HCT116 (cell line): ENCODE measurements around the gene LMBR1. TPM values are rescaled to one million over a fixed set of nuclear protein-coding genes. Genes with fewer than 3 reads are reported as not detected.

Experiments
- ATAC-seq: fragments of 200-7000 bp; cut with Tn5 transposase; 2 replicates; pipeline ENCODE4 v1.9.1; 2020; ENCODE audit warnings: mild to moderate bottlenecking, moderate library complexity
- Bru-seq: library from RNA; stranded (reverse); fragments of 400-500 nt; gene quantifications from one replicate; lab custom pipeline; 2021; lab: Mats Ljungman, UMichigan
- BruChase-seq, 2 experiments: library from RNA; stranded (reverse); fragments of 400-500 nt; gene quantifications; one replicate each; lab custom pipeline; 2021; lab: Mats Ljungman, UMichigan
- BruUV-seq: library from RNA; stranded (reverse); fragments of 400-500 nt; replicated peaks from 2 replicates; lab custom pipeline; 2021; lab: Mats Ljungman, UMichigan
- CTCF ChIA-PET: fragments of 300-600 bp; sonication (Branson Sonifier 250); formaldehyde crosslinking; loops from one replicate; lab custom pipeline; 2021; ENCODE audit warnings: antibody characterized with exemption; lab: Charles Lee
- POLR2A ChIA-PET: fragments of 300-600, 350-600 bp; sonication (Branson Sonifier 250); formaldehyde crosslinking; loops from one replicate; lab custom pipeline; 2021; ENCODE audit warnings: antibody characterized with exemption; lab: Charles Lee
- RAD21 ChIA-PET, 2 experiments: fragments of 300-600 bp; sonication (Branson Sonifier 250); formaldehyde crosslinking; loops; one replicate each; lab custom pipeline; 2023; ENCODE audit warnings: low total read pairs in 2 of 2; ENCODE audit not compliant: uncharacterized antibody in 2 of 2, unreplicated experiment in 2 of 2, low non-redundant PET in 1 of 2; lab: Charles Lee
- DNase-seq: peaks from one replicate; pipeline ENCODE4 v3.0.0-alpha.2; 2010; ENCODE audit warnings: low read depth, low spot score
- H2AFZ ChIP-seq: fragments of 200-600 bp; shearing (Covaris generic), sonication (generic); 2 replicates; pipeline ENCODE4 v1.6.1; 2017; ENCODE audit warnings: low read depth, mixed run types, mixed read lengths, antibody characterized with exemption, low read length; ENCODE audit not compliant: poor library complexity, severe bottlenecking
- H3K27ac ChIP-seq: 2 replicates; pipeline ENCODE4 v1.5.1; 2012; ENCODE audit warnings: low read depth, low read length
- H3K27me3 ChIP-seq: fragments of 200-600 bp; sonication (generic); 2 replicates; pipeline ENCODE4 v1.6.1; 2016; ENCODE audit warnings: mixed run types, low read length, mixed read lengths; ENCODE audit not compliant: insufficient read depth
- H3K36me3 ChIP-seq, 2 experiments: fragments of 200-500 bp in 1 of 2; fragments of 200-600 bp in 1 of 2; sonication (Bioruptor generic) in 1 of 2; sonication (generic) in 1 of 2; 2 replicates each; pipeline versions ENCODE4 v1.5.1 to v1.6.1; 2014 to 2016; ENCODE audit warnings: low read length in 2 of 2, inconsistent platforms in 1 of 2, mixed read lengths in 1 of 2, mixed run types in 1 of 2; ENCODE audit not compliant: insufficient read depth in 2 of 2, control insufficient read depth in 1 of 2
- H3K4me1 ChIP-seq, 2 experiments: fragments of 200-600 bp in 1 of 2; sonication (generic) in 1 of 2; 2 replicates each; pipeline versions ENCODE4 v1.5.1 to v1.6.1; 2012 to 2017; ENCODE audit warnings: low read length in 2 of 2, inconsistent platforms in 1 of 2, mild to moderate bottlenecking in 1 of 2, mixed read lengths in 1 of 2, mixed run types in 1 of 2, moderate library complexity in 1 of 2; ENCODE audit not compliant: insufficient read depth in 2 of 2, control insufficient read depth in 1 of 2
- H3K4me2 ChIP-seq: fragments of 200-600 bp; sonication (generic); 2 replicates; pipeline ENCODE4 v1.6.1; 2017; ENCODE audit warnings: mixed run types, low read length, mixed read lengths
- H3K4me3 ChIP-seq, 2 experiments: fragments of 200-600 bp in 1 of 2; sonication (generic) in 1 of 2; replicated peaks in 1 of 2; 2 replicates each; pipeline ENCODE4 v1.5.1; 2011 to 2016; ENCODE audit warnings: low read length in 2 of 2, control low read depth in 1 of 2, low read depth in 1 of 2, mild to moderate bottlenecking in 1 of 2, mixed read lengths in 1 of 2, mixed run types in 1 of 2
- H3K79me2 ChIP-seq: fragments of 200-600 bp; sonication (generic); 2 replicates; pipeline ENCODE4 v1.6.1; 2017; ENCODE audit warnings: mild to moderate bottlenecking, mixed run types, low read length, moderate library complexity, mixed read lengths; ENCODE audit not compliant: insufficient read depth
- H3K9ac ChIP-seq: fragments of 200-600 bp; sonication (generic); 2 replicates; pipeline ENCODE4 v1.6.1; 2016; ENCODE audit warnings: low read length, mixed read lengths
- H3K9me2 ChIP-seq: fragments of 200-600 bp; sonication (generic), shearing (Covaris generic); 2 replicates; pipeline ENCODE4 v1.6.1; 2017; ENCODE audit warnings: mixed run types, mild to moderate bottlenecking, moderate library complexity; ENCODE audit not compliant: insufficient read depth
- H3K9me3 ChIP-seq, 2 experiments: fragments of 200-500 bp in 1 of 2; fragments of 200-600 bp in 1 of 2; sonication (Bioruptor generic) in 1 of 2; sonication (generic) in 1 of 2; 2 replicates each; pipeline ENCODE4 v1.6.1; 2014 to 2017; ENCODE audit warnings: low read length in 2 of 2, mixed read lengths in 2 of 2, inconsistent platforms in 1 of 2, low read depth in 1 of 2, mild to moderate bottlenecking in 1 of 2, mixed run types in 1 of 2, moderate library complexity in 1 of 2; ENCODE audit not compliant: control insufficient read depth in 1 of 2, insufficient read depth in 1 of 2
- H4K20me1 ChIP-seq: fragments of 200-600 bp; sonication (generic), shearing (Covaris generic); 2 replicates; pipeline ENCODE4 v1.6.1; 2017; ENCODE audit warnings: mixed run types, mild to moderate bottlenecking, moderate library complexity; ENCODE audit not compliant: insufficient read depth
- CBX3 ChIP-seq: IDR thresholded peaks from 2 replicates; pipeline ENCODE4 v1.6.1; 2012; ENCODE audit warnings: low read depth
- CEBPB ChIP-seq: IDR thresholded peaks from 2 replicates; pipeline ENCODE4 v1.6.1; 2012; ENCODE audit warnings: low read depth
- ELF1 ChIP-seq: IDR thresholded peaks from 2 replicates; pipeline ENCODE4 v1.6.1; 2012; ENCODE audit warnings: low read depth, borderline replicate concordance
- EZH2 ChIP-seq: fragments of 200-600 bp; sonication (generic); IDR thresholded peaks from 2 replicates; pipeline ENCODE4 v1.6.1; 2017; ENCODE audit warnings: antibody characterized with exemption, mixed run types
- EZH2phosphoT487 ChIP-seq: fragments of 200-600 bp; IDR thresholded peaks from 2 replicates; pipeline ENCODE4 v1.6.1; 2018; ENCODE audit warnings: antibody characterized with exemption, borderline replicate concordance
- FOSL1 ChIP-seq: IDR thresholded peaks from 2 replicates; pipeline ENCODE4 v1.6.1; 2012; ENCODE audit warnings: low read depth
- POLR2AphosphoS5 ChIP-seq: IDR thresholded peaks from 2 replicates; pipeline ENCODE4 v1.6.1; 2011; ENCODE audit warnings: mild to moderate bottlenecking, low read depth, low read length, moderate library complexity
- RAD21 ChIP-seq: IDR thresholded peaks from 2 replicates; pipeline ENCODE4 v1.6.1; 2012; ENCODE audit warnings: low read depth, mild to moderate bottlenecking
- SIN3A ChIP-seq: IDR thresholded peaks from 2 replicates; pipeline ENCODE4 v1.6.1; 2012; ENCODE audit warnings: low read depth
- SP1 ChIP-seq: IDR thresholded peaks from 2 replicates; pipeline ENCODE4 v1.6.1; 2012; ENCODE audit warnings: low read depth
- SRF ChIP-seq: IDR thresholded peaks from 2 replicates; pipeline ENCODE4 v1.6.1; 2012; ENCODE audit warnings: low read depth
- TCF7L2 ChIP-seq: IDR thresholded peaks from 2 replicates; pipeline ENCODE4 v1.7.0; 2011; ENCODE audit warnings: borderline replicate concordance, inconsistent platforms; ENCODE audit not compliant: insufficient read depth, insufficient read length; ENCODE audit errors: extremely low read depth
- ZFX ChIP-seq: fragments of 450-650 bp; IDR thresholded peaks from 2 replicates; pipeline ENCODE4 v1.6.1; 2017
- ZNF274 ChIP-seq: fragments of 200-500 bp; sonication (Bioruptor generic); IDR thresholded peaks from 2 replicates; pipeline ENCODE4 v1.6.1; 2014; ENCODE audit warnings: mild to moderate bottlenecking, low read depth, low read length, inconsistent platforms
- intact Hi-C: fragments of 100-400 bp; cut with micrococcal nuclease; formaldehyde crosslinking; loops from 2 replicates; pipeline ENCODE4 v1.10.0; 2022
- long read RNA-seq: library from polyadenylated mRNA; unstranded; transcript quantifications from one replicate; pipeline ENCODE4 v2.0.0, GENCODE V29; 2021; ENCODE audit not compliant: unreplicated experiment
- polyA plus RNA-seq: library from polyadenylated mRNA; unstranded; fragments of >200 nt; gene quantifications from 2 replicates; pipeline ENCODE4 v1.2.1, GENCODE V29; 2012; ENCODE audit warnings: missing spikeins
- total RNA-seq: library from RNA; stranded (reverse); gene quantifications from one replicate; pipeline ENCODE4 v1.2.1, GENCODE V29; 2021; ENCODE audit not compliant: unreplicated experiment
- TF ChIP-seq, protein P1 (sequence below): IDR thresholded peaks from 2 replicates; pipeline ENCODE4 v1.6.1; 2012; ENCODE audit warnings: low read depth
- TF ChIP-seq, protein P2 (sequence below), 3 experiments: fragments of 200-600 bp in 1 of 3; sonication (generic) in 1 of 3; IDR thresholded peaks in 2 of 3; conservative IDR thresholded peaks in 1 of 3; 2 replicates each; pipeline ENCODE4 v1.5.1; 2012 to 2017; ENCODE audit warnings: low read depth in 2 of 3, low read length in 2 of 3, antibody characterized with exemption in 1 of 3, borderline replicate concordance in 1 of 3, control low read depth in 1 of 3, mild to moderate bottlenecking in 1 of 3, mixed read lengths in 1 of 3, mixed run types in 1 of 3, moderate library complexity in 1 of 3; ENCODE audit not compliant: insufficient read depth in 1 of 3
- TF ChIP-seq, protein P3 (sequence below): IDR thresholded peaks from 2 replicates; pipeline ENCODE4 v1.6.1; 2012

The LMBR1 gene, protein sequence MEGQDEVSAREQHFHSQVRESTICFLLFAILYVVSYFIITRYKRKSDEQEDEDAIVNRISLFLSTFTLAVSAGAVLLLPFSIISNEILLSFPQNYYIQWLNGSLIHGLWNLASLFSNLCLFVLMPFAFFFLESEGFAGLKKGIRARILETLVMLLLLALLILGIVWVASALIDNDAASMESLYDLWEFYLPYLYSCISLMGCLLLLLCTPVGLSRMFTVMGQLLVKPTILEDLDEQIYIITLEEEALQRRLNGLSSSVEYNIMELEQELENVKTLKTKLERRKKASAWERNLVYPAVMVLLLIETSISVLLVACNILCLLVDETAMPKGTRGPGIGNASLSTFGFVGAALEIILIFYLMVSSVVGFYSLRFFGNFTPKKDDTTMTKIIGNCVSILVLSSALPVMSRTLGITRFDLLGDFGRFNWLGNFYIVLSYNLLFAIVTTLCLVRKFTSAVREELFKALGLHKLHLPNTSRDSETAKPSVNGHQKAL
- total RNA-seq: 84.0 TPM
- polyA plus RNA-seq: 24.9 and 29.6 TPM in 2 replicates
- percentile 93 among the genes with signal in this experiment for Bru-seq, nascent RNA
- BruChase-seq, experiment 1, labeled RNA remaining after a 6-hour chase: percentile 82 among the genes with signal in this experiment
- BruChase-seq, experiment 2, labeled RNA remaining after a 2-hour chase: percentile 87 among the genes with signal in this experiment
- long read RNA-seq, full-length matches to known transcripts: 30 of 77 reads
- long read RNA-seq, partial matches to known transcripts: 7 of 77 reads
- long read RNA-seq, other reads (novel, unspliced or antisense): 40 of 77 reads

DNA sequence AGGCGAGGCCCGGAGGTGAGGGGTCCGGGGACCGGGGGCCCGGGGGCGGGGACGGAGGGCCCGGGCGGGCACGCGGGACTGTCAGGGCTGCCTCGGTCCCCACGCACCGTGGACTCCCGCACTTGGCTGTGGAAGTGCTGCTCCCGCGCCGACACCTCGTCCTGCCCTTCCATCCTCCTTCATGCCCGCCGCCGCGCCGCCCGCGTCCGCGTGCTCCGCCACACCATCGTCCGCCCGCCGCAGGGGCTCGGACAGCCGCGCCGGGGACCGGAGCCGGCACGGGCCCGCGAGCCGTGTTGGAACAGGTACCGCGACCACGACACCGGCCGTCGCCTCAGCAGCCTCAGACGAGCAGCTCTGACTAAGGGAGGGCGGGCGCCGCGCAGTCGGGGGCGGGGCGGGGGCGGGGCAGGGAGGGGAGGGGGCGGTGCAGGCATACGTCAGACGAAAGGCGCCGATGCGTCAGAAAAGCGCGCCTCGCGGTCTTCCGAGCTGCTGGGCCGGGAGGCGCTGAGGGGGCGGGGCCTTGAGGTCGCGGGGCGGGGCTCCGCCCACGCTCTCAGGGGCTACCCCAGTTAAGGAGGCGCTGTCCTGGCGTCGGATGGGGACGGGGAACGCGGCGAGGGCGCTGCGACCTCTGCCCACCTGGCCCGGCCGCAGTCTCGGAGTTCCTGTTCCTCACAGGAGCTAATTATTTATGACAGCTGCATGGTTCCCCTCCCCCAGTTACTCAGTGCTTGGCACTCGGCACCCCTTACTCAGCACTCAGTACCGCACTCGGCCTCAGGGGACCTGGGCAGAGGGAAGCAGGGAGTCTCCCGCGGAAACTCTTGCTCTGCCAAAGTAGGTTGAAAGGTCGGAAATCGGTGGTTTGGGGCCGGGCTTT lies at the start of gene LMBR1:
Gene LMBR1, minus strand, starts transcription at position 363 of the 886 bp plus-strand sequence. Its CDS starts 190 bp downstream, at position 173.
- Histone ChIP-seq H3K27me3 (no peaks in the 10 kb centered on the region), H3K4me2 (peak within 1 kb of the TSS; percentile 83), H3K79me2 (peaks cover 47% of the 10 kb centered on the region), H4K20me1 (no peaks in the 10 kb centered on the region), H3K9me3 (no peaks in the 10 kb centered on the region), H3K4me3 (peak within 1 kb of the TSS; percentile 78 to 94), H3K4me1 (peaks cover 10 to 43% of the 10 kb centered on the region in 2 experiments), H2AFZ (peak within 1 kb of the TSS; percentile 82), H3K9ac (peak within 1 kb of the TSS; percentile 97), H3K27ac (peak within 1 kb of the TSS; percentile 86), H3K36me3 (no peaks in the 10 kb centered on the region), H3K9me2 (no peaks in the 10 kb centered on the region)
- intact Hi-C loops: no loop called here
- DNase-seq: peak; percentile 88
- BruUV-seq: no TSS peak
- peak; percentile 84 for ATAC-seq
- RAD21 ChIA-PET: interaction anchor here in 1 of 2 experiments (0.6 to 0.9 kb wide), 2 partner anchors 10 to 11 kb away, joined by 3 read pairs; no protein-coding TSS in a partner anchor
- CTCF ChIA-PET: interaction anchor here (1.1 to 1.5 kb wide), 2 partner anchors 11 to 55 kb away, joined by 3 read pairs; no protein-coding TSS in a partner anchor
- POLR2A ChIA-PET: interaction anchor here (1.0 to 1.7 kb wide), 3 partner anchors 10 to 18 kb away, joined by 3 to 7 read pairs (median 4); no protein-coding TSS in a partner anchor
- no peak for TF ChIP-seq ZNF274
- peak; percentile 97 for TF ChIP-seq POLR2AphosphoS5
- TF ChIP-seq, protein P1, sequence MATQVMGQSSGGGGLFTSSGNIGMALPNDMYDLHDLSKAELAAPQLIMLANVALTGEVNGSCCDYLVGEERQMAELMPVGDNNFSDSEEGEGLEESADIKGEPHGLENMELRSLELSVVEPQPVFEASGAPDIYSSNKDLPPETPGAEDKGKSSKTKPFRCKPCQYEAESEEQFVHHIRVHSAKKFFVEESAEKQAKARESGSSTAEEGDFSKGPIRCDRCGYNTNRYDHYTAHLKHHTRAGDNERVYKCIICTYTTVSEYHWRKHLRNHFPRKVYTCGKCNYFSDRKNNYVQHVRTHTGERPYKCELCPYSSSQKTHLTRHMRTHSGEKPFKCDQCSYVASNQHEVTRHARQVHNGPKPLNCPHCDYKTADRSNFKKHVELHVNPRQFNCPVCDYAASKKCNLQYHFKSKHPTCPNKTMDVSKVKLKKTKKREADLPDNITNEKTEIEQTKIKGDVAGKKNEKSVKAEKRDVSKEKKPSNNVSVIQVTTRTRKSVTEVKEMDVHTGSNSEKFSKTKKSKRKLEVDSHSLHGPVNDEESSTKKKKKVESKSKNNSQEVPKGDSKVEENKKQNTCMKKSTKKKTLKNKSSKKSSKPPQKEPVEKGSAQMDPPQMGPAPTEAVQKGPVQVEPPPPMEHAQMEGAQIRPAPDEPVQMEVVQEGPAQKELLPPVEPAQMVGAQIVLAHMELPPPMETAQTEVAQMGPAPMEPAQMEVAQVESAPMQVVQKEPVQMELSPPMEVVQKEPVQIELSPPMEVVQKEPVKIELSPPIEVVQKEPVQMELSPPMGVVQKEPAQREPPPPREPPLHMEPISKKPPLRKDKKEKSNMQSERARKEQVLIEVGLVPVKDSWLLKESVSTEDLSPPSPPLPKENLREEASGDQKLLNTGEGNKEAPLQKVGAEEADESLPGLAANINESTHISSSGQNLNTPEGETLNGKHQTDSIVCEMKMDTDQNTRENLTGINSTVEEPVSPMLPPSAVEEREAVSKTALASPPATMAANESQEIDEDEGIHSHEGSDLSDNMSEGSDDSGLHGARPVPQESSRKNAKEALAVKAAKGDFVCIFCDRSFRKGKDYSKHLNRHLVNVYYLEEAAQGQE: no peak
- TF ChIP-seq CEBPB: no peak
- TF ChIP-seq EZH2phosphoT487: no peak
- TF ChIP-seq EZH2: no peak
- peak; percentile 32 for TF ChIP-seq ZFX
- no peak for TF ChIP-seq FOSL1
- TF ChIP-seq SIN3A: peak; percentile 91
- TF ChIP-seq ELF1: no peak; the same call in 1 of the 2 replicates
- TF ChIP-seq RAD21: no peak
- peak; percentile 90 for TF ChIP-seq SP1
- TF ChIP-seq, protein P2, sequence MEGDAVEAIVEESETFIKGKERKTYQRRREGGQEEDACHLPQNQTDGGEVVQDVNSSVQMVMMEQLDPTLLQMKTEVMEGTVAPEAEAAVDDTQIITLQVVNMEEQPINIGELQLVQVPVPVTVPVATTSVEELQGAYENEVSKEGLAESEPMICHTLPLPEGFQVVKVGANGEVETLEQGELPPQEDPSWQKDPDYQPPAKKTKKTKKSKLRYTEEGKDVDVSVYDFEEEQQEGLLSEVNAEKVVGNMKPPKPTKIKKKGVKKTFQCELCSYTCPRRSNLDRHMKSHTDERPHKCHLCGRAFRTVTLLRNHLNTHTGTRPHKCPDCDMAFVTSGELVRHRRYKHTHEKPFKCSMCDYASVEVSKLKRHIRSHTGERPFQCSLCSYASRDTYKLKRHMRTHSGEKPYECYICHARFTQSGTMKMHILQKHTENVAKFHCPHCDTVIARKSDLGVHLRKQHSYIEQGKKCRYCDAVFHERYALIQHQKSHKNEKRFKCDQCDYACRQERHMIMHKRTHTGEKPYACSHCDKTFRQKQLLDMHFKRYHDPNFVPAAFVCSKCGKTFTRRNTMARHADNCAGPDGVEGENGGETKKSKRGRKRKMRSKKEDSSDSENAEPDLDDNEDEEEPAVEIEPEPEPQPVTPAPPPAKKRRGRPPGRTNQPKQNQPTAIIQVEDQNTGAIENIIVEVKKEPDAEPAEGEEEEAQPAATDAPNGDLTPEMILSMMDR (IDR thresholded peaks at IDR 0.05 in 2 of 3, conservative IDR thresholded peaks at IDR 0.05 in 1 of 3; ENCODE audit: borderline replicate concordance in 1 of 3, insufficient read depth in 1 of 3, low read depth in 2 of 3, low read length in 2 of 3): peak in 2 of 3 experiments; percentile 53 to 77; a peak in 4 of 6 replicates
- peak; percentile 85 for TF ChIP-seq SRF
- TF ChIP-seq CBX3: peak; percentile 47; the same call in 1 of the 2 replicates
- TF ChIP-seq TCF7L2: no peak
- TF ChIP-seq, protein P3, sequence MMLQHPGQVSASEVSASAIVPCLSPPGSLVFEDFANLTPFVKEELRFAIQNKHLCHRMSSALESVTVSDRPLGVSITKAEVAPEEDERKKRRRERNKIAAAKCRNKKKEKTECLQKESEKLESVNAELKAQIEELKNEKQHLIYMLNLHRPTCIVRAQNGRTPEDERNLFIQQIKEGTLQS: no peak
